Sigmoid colon (tissue), 7 donors: Measurements from ENCODE around the gene LRRC37A. TPM values are rescaled to one million over a fixed set of nuclear protein-coding genes. Genes with fewer than 3 reads are reported as not detected.
"Not testable (repeated sequence)": the region's sequence is repeated elsewhere in the genome, so short reads cannot be mapped to it uniquely, and the experiment has no call there.

Experiments used
- DNase-seq: peaks from one replicate; pipeline ENCODE4 v3.0.0-alpha.2; 2019
- H3K27ac ChIP-seq, 4 donors: fragments of 200-600 bp; sonication (generic); one replicate each; pipeline ENCODE4 v1.5.1; 2016 to 2019; ENCODE audit warnings: mild to moderate bottlenecking in 1 of 4
- H3K27me3 ChIP-seq, 3 donors: fragments of 200-600 bp; sonication (generic); one replicate each; pipeline ENCODE4 v1.5.1; 2019; ENCODE audit warnings: mild to moderate bottlenecking in 1 of 3
- H3K36me3 ChIP-seq, 4 donors: fragments of 200-600 bp; sonication (generic); one replicate each; pipeline ENCODE4 v1.5.1; 2016 to 2019
- H3K4me1 ChIP-seq, 4 donors: fragments of 200-600 bp; sonication (generic); one replicate each; pipeline ENCODE4 v1.5.1; 2017 to 2019
- H3K4me3 ChIP-seq, 4 donors: fragments of 200-600 bp; sonication (generic); one replicate each; pipeline ENCODE4 v1.5.1; 2017 to 2019; ENCODE audit warnings: mild to moderate bottlenecking in 2 of 4, moderate library complexity in 1 of 4
- H3K9me3 ChIP-seq, 4 donors: fragments of 200-600 bp in 3 of 4; sonication (generic) in 3 of 4; one replicate each; pipeline versions ENCODE4 v1.5.1 to v1.6.1; 2013 to 2019
- CTCF ChIP-seq, 4 experiments: fragments of 450-650 bp in 3 of 4; fragments of 200-600 bp in 1 of 4; IDR thresholded peaks; one replicate each; pipeline ENCODE4 v1.5.1; 2016 to 2019; ENCODE audit warnings: antibody characterized with exemption in 4 of 4, mild to moderate bottlenecking in 3 of 4, moderate library complexity in 2 of 4
- EP300 ChIP-seq, 4 donors: sonication (generic); formaldehyde crosslinking; IDR thresholded peaks; one replicate each; pipeline ENCODE4 v1.6.1; 2017; ENCODE audit warnings: antibody characterized with exemption in 4 of 4
- POLR2A ChIP-seq, 2 donors: fragments of 450-650 bp; IDR thresholded peaks; one replicate each; pipeline ENCODE4 v1.6.1; 2016; ENCODE audit warnings: antibody characterized with exemption in 2 of 2, mild to moderate bottlenecking in 2 of 2, moderate library complexity in 2 of 2
- POLR2AphosphoS5 ChIP-seq, 4 donors: sonication (generic); formaldehyde crosslinking; IDR thresholded peaks; one replicate each; pipeline ENCODE4 v1.6.1; 2017; ENCODE audit warnings: antibody characterized with exemption in 4 of 4
- WGBS, 2 donors: extraction: QIAGEN DNeasy Blood & Tissue Kit; methylation state at CpG; one replicate each; pipeline ENCODE4 v1.1.7; 2013; 5-methylcytosine and 5-hydroxymethylcytosine counted together
- intact Hi-C: fragments of 100-400 bp; cut with DNase I; formaldehyde crosslinking; loops from one replicate; pipeline ENCODE4 v1.15.1; 2023
- polyA plus RNA-seq, 3 donors: library from polyadenylated mRNA; stranded (reverse); fragments of 200-250 nt; gene quantifications; one replicate each; pipeline ENCODE4 v1.2.3, GENCODE V29; 2013
- total RNA-seq, 4 donors: library from RNA; depleted of rRNA; stranded (reverse); fragments of >200 nt; gene quantifications; one replicate each; pipeline ENCODE4 v1.1.0, GENCODE V29; 2016
- donor health status: healthy with polysubstance abuse.
- donor health status: Bipolar disorder and iron deficiency.
- donor health status: healthy.

Gene LRRC37A
- total and polyA plus RNA-seq, 7 donors: 0.60 to 4.7 (median 1.5) TPM

GRCh38 chr17:46264456-46265198, 30.3 kb upstream of the LRRC37A start:
- 38 to 39% methylated on average over 3 of the region's 3 CpGs for WGBS, 2 donors
- no peaks in the 10 kb centered on the region for H3K36me3 ChIP-seq
- H3K4me1 ChIP-seq: peaks cover 0 to 19% (median 15%) of the 10 kb centered on the region in 4 donors
- no peaks in the 10 kb centered on the region for H3K27me3 ChIP-seq
- DNase-seq: no peak
- peak overlapping the region in 3 of 4 donors; percentile 40 to 96 (median 62) for H3K27ac ChIP-seq
- no peaks in the 10 kb centered on the region for H3K9me3 ChIP-seq
- intact Hi-C loops: loop anchor here (5.0 to 10.0 kb wide), 2 partner anchors 70 to 682 kb away; partner anchors contain the start of gene KANSL1
- no peak overlapping the region for H3K4me3 ChIP-seq
- TF ChIP-seq EP300 (IDR thresholded peaks at IDR 0.05) (peak in 1 of 4 donors; percentile 52), POLR2AphosphoS5 (IDR thresholded peaks at IDR 0.05) (peak in 1 of 4 donors; percentile 53), CTCF (IDR thresholded peaks at IDR 0.05) (no peak)

GRCh38 chr17:46266063-46266655, 28.8 kb upstream of the LRRC37A start:
- not testable (repeated sequence) for H3K27me3 ChIP-seq, H3K36me3 ChIP-seq, DNase-seq, H3K9me3 ChIP-seq
- Histone ChIP-seq H3K4me3 (peak overlapping the region; percentile 25 to 70 (median 64)), H3K27ac (peak overlapping the region; percentile 92 to 97 (median 96)), H3K4me1 (peaks cover 0 to 19% (median 15%) of the 10 kb centered on the region in 4 donors)
- intact Hi-C loops: loop anchor here (5.0 to 10.0 kb wide), 2 partner anchors 71 to 684 kb away; partner anchors contain the start of gene KANSL1
- 19 to 31% methylated on average over 21 of the region's 21 CpGs for WGBS, 2 donors

- WGBS, 2 donors: 0% methylated on average over 116 of the region's 116 CpGs
- intact Hi-C loops: loop anchor here (5.0 to 10.0 kb wide), 2 partner anchors 72 to 685 kb away; partner anchors contain the start of gene KANSL1
Measured at GRCh38 chr17:46266656-46267544, 28.0 kb upstream of the LRRC37A start.

GRCh38 chr17:46270032-46270431, 24.9 kb upstream of the LRRC37A start:
- H3K27me3 ChIP-seq: no peaks in the 10 kb centered on the region
- H3K4me1 ChIP-seq: peaks cover 0 to 19% (median 11%) of the 10 kb centered on the region in 4 donors
- H3K36me3 ChIP-seq: no peaks in the 10 kb centered on the region
- no peaks in the 10 kb centered on the region for H3K9me3 ChIP-seq
- WGBS, 2 donors: 61 to 74% methylated on average over 5 of the region's 5 CpGs
- H3K4me3 ChIP-seq: no peak overlapping the region
- no peak overlapping the region for H3K27ac ChIP-seq
- no peak for TF ChIP-seq EP300 (IDR thresholded peaks at IDR 0.05)
- TF ChIP-seq CTCF (IDR thresholded peaks at IDR 0.05): no peak
- TF ChIP-seq POLR2A (IDR thresholded peaks at IDR 0.05): no peak
- no peak for TF ChIP-seq POLR2AphosphoS5 (IDR thresholded peaks at IDR 0.05)
- intact Hi-C loops: no loop called here
- DNase-seq: no peak

More at GRCh38 chr17:46266656-46267544, 28.0 kb upstream of the LRRC37A start:
- DNase-seq: peak; percentile 91
- H3K4me3 ChIP-seq: peak overlapping the region; percentile 53 to 70 (median 64)
- no peaks in the 10 kb centered on the region for H3K27me3 ChIP-seq
- no peaks in the 10 kb centered on the region for H3K9me3 ChIP-seq
- peak overlapping the region; percentile 92 to 97 (median 96) for H3K27ac ChIP-seq
- H3K36me3 ChIP-seq: no peaks in the 10 kb centered on the region
- TF ChIP-seq POLR2A (IDR thresholded peaks at IDR 0.05) (peak; percentile 23 to 33), EP300 (IDR thresholded peaks at IDR 0.05) (no peak), CTCF (IDR thresholded peaks at IDR 0.05) (peak in 1 of 4 experiments; percentile 11), POLR2AphosphoS5 (IDR thresholded peaks at IDR 0.05) (peak in 3 of 4 donors; percentile 29 to 78 (median 76))
- peaks cover 0 to 19% (median 15%) of the 10 kb centered on the region in 4 donors for H3K4me1 ChIP-seq
